ENCODE measurements around the gene FAM118A. TPM values are rescaled to one million over a fixed set of nuclear protein-coding genes. Genes with fewer than 3 reads are reported as not detected.
"Not testable (repeated sequence)": the region's sequence is repeated elsewhere in the genome, so short reads cannot be mapped to it uniquely, and the experiment has no call there.

FAM118A gene
- polyA plus RNA-seq, 4 donors: 17.4 to 36.5 (median 28.7) TPM

DNA sequence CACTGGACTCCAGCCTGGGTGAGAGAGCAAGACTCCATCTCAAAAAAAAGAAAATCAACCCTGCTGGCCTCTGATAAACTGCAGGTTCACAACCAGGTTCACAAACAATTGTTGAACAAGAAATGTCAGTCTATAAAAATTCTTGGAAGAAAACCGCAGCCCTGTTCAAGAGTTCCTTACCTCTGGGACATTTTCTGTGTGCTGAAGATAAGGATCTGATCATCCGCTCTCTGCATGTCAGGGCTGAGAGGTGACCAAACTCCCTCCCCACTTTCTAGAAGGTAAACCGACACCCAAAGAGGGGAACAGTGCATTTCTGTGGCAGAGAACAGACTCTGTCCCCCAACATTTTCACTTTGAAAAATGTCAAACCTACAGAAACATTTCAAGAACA lies 29.1 kb upstream of the FAM118A start:
- no peak for DNase-seq (ENCODE audit: low read depth in 4 of 4, low spot score in 3 of 4)

GRCh38 chr22:45281010-45281409 lies 28.7 kb upstream of the FAM118A start:
- DNase-seq (ENCODE audit: low read depth in 4 of 4, low spot score in 3 of 4): no peak

DNA sequence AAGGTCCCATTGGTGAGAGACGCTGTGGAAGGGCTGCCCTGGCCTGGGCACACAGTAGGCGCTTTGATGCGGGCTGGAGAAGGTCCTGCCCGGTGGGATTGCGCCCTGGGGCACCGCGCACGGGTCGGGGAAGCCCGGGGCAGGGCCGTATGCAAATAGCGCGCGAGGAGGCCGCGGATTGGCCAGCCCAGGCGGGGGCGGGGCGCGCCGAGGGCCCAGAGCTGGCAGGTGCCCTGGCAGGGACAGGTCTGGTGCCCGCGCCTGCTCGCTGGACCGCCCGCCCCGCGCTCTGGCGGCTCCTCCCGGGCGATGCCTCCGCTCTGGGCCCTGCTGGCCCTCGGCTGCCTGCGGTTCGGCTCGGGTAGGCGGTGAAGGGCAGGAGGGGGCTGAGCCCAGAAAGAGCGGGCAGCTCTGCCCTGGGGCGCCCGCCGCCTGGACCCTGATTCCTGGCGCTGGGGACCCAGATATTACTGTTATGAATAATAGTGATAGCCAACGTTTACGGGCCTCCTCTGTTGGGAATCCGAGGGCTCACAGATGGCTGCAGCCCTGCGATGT lies 24.9 kb upstream of the FAM118A start, which contains the start of gene UPK3A:
UPK3A (plus strand) TSS at position 245 of the 558 bp plus-strand sequence; CDS start at position 310, 65 bp downstream.
- DNase-seq (ENCODE audit: low read depth in 4 of 4, low spot score in 3 of 4): no peak

GRCh38 chr22:45285263-45286058 lies 24.3 kb upstream of the FAM118A start:
- no peak for DNase-seq (ENCODE audit: low read depth in 4 of 4, low spot score in 3 of 4)

DNA sequence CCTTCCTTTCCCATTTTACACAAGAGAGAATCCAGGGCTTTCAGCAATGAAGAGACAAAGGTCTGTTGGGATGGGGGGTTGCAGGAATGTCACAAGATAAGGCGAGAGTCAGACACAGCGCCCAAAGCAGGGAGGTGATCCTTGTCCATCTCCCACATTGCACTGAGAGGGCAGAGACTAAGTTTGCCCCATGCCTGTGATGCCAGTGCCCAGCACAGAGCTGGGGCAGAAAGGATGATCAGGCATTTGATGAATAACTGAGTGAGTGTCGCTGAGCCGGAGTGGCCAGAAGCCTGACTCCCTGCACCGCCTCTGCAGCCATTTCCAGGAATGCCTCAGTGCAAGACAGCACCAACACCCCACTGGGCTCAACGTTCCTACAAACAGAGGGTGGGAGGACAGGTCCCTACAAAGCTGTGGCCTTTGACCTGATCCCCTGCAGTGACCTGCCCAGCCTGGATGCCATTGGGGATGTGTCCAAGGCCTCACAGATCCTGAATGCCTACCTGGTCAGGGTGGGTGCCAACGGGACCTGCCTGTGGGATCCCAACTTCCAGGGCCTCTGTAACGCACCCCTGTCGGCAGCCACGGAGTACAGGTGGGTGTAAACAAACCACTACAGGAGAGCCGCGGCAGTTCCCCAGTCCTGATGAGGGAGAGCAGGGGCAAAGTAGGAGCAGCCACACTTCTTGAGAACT lies 22.7 kb upstream of the FAM118A start:
- no peak for DNase-seq (ENCODE audit: low read depth in 4 of 4, low spot score in 3 of 4)

- no peak for DNase-seq (ENCODE audit: low read depth in 4 of 4, low spot score in 3 of 4)
Measured at GRCh38 chr22:45290410-45290936, 19.3 kb upstream of the FAM118A start.

DNA sequence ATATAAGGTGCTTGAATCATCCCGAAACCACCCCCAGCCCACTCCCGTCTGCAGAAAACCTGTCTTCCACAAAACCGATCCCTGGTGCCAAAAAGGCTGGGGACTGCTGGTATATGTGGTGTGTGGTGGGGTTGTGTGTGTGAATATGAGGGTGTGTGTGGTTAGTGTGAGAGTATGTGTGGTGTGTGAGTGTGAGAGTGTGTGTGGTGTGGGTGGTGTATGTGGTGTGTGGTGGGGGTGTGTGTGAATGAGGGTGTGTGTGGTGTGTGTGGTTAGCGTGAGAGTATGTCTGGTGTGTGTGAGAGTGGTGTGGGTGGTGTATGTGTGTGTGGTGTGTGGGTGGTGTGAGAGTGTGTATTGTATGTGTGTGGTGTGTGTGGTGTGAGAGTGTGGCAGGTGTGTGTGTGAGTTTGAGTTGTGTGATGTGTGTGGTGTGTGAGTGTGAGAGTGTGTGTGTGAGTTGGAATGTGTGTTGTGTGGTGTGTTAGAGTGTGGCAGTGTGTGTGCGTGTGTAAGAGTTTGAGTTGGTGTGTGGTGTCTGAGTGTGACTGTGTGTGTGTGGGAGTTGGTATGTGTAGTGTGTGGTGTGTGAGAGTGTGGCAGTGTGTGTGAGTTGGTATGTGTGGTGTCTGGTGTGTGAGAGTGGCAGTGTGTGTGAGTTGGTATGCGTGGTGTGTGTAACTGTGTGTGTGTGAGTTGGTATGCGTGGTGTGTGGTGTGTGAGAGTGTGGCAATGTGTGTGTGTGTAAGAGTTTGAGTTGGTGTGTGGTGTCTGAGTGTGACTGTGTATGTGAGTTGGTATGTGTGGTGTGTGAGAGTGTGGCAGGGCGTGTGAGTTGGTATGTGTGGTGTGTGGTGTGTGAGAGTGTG lies 18.4 kb upstream of the FAM118A start:
- DNase-seq (ENCODE audit: low read depth in 4 of 4, low spot score in 3 of 4): no peak

DNA sequence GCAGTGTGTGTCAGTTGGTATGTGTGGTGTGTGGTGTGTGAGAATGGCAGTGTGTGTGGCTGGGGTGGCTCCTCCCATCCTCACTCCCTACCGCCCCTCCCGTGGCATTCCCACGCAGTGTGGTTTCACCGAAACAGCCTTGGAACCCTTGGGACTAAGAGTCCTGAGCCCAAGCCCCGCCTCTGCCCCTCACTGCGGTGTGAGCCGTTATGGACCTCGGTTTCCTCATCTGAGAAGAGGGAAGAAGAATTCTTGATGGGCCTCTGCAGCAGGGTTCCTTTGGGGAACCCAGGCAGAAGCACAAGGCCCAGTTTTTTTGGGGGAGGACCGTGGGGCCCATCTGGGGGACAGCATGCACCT lies 17.8 kb upstream of the FAM118A start:
- no peak for DNase-seq (ENCODE audit: low read depth in 4 of 4, low spot score in 3 of 4)

- no peak for DNase-seq (ENCODE audit: low read depth in 4 of 4, low spot score in 3 of 4)
Measured at GRCh38 chr22:45292731-45293442, 16.8 kb upstream of the FAM118A start.

DNA sequence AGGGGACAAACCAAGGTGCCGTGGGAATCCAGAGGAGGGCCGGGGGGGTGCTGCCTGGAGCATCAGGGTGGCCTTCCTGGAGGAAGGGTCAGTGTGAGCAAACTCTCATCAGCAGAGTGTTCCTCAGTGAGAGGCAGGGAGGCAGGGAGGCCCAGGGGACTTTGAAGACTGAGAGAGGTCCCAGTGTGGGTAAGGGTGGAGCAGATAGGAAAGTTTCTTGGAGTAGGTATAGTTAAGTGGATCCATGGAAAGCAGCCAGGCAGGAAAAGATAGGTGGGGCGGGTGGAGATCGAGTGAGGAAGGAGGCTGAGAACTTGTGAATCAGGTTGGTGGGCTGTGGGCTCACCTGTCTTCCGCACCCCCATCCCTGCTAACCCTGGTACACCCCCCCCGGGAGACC lies 15.7 kb upstream of the FAM118A start:
- DNase-seq (ENCODE audit: low read depth in 4 of 4, low spot score in 3 of 4): no peak

DNA sequence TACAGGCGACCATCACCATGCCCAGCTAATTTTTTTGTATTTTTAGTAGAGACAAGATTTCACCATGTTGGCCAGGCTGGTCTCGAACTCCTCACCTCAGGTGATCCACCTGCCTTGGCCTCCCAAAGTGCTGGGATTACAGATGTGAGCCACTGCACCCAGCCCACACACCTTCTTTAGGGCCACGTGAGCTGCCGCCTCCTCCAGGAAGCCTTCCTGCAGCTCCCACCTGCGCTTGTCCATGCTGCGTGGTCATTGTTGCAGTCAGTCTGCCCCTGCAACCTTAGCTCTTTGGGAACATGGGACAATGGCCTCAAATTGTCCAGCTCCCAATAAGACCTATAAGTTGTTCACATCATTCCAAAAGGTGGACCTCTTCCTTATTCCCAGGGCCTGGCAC lies 14.7 kb upstream of the FAM118A start:
- not testable (repeated sequence) for DNase-seq (ENCODE audit: low read depth in 4 of 4, low spot score in 3 of 4)

DNA sequence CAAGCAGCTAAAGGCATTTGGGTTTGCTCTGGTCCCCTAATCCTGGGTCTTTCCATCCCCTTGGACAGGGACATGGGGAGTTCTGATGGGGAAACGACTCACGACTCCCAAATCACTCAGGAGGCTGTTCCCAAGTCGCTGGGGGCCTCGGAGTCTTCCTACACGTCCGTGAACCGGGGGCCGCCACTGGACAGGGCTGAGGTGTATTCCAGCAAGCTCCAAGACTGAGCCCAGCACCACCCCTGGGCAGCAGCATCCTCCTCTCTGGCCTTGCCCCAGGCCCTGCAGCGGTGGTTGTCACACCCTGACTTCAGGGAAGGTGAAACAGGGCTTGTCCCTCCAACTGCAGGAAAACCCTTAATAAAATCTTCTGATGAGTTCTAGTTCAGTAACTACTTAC lies 14.2 kb upstream of the FAM118A start:
- DNase-seq (ENCODE audit: low read depth in 4 of 4, low spot score in 3 of 4): no peak

DNA sequence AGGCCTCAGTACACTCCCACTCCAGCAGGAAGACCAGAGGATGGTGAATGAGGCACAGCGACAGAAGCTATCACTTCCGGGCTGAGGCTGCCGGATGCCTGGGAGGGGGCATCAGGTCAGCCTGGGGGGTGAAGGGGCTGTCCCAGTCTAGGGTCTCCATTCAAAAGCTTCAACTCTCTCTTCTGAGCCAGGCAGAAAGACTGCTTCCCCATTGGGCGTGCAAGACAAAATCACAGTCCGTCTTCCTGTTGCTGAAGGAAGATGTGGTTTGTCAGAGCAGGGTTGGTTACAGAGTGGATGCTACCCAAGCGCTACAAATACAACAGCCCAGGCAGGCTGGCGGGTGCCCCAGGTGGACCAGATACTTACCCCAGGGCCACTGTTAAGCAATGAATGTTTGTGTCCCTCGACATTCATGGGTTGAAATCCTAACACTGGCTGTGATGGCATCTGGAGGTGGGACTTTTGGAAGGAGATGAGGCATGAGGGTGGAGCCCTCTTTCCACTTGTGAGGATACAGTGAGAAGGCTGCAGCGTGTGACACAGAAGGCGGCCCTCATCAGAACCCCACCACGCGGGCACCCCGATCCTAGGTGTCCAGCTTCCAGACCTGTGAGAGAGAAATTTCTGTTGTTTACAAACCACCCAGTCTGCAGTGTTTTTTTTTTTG lies 13.0 kb upstream of the FAM118A start:
- DNase-seq (ENCODE audit: low read depth in 4 of 4, low spot score in 3 of 4): no peak

- no peak for DNase-seq (ENCODE audit: low read depth in 4 of 4, low spot score in 3 of 4)
Measured at GRCh38 chr22:45298934-45299505, 10.7 kb upstream of the FAM118A start.

DNA sequence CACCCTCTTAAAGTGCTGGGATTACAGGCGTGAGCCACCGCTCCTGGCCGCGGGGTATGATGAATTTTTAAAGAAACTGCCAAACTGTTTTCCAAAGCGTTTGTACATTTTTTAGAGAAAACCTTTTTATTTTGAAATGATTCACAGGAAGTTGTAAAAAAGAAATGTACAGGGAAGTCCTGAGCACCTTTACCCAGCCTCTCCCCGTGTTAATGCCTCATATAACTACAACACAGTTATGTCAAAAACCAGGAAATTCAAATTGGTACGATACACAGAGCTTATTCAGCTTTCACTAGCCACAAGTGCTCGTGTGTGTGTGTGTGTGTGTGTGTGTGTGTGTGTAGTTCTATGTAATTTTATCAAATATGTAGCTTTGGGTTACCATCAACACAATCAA lies 7.0 kb upstream of the FAM118A start:
- no peak for DNase-seq (ENCODE audit: low read depth in 4 of 4, low spot score in 3 of 4)

DNA sequence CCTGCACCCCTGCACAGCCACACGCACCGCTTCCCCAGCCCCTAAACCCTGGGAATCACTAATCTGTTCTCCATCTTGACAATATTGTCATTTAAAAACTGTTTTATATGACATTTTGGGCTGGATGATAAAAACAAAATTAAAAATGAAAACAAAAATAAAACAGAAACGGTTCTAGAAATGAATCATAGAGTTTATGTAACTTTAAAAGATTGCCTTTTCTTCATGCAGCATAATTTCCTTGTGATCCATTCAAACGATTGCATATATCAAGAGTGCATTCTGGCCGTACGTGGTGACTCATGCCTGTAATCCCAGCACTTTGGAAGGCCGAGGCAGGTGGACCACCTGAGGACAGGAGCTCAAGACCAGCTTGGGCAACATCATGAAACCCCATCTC lies 6.6 kb upstream of the FAM118A start:
- DNase-seq (ENCODE audit: low read depth in 4 of 4, low spot score in 3 of 4): no peak

GRCh38 chr22:45304971-45305370 lies 4.8 kb upstream of the FAM118A start:
- DNase-seq (ENCODE audit: low read depth in 4 of 4, low spot score in 3 of 4): no peak

DNA sequence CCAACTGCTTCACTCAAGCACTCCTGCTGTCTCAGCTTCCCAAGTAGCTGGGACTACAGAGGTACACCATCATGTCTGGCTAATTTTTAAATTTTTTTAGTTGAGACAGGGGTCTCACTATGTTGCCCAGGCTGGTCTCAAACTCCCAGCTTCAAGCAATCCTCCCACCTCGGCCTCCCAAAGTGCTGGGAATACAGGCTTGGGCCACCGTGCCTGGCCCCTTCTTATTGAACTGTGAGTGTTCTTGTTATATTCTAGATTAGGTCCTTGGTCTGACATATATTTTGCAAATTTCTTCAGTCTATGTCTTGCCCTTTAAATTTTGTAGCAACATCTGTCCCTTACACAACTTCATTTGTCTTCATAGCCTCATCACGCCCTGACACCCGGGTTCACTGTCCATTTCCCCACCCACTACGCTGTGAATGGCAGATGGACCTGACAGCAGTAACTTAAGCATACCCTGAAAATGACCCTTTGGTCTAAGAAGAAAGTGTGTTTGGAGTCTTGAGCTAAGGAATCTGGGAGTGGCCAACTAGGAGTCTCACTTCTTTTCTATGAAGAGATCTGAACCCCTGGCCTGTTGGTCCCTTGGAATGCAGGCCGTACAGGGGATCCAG lies 4.2 kb upstream of the FAM118A start:
- DNase-seq (ENCODE audit: low read depth in 4 of 4, low spot score in 3 of 4): no peak

DNA sequence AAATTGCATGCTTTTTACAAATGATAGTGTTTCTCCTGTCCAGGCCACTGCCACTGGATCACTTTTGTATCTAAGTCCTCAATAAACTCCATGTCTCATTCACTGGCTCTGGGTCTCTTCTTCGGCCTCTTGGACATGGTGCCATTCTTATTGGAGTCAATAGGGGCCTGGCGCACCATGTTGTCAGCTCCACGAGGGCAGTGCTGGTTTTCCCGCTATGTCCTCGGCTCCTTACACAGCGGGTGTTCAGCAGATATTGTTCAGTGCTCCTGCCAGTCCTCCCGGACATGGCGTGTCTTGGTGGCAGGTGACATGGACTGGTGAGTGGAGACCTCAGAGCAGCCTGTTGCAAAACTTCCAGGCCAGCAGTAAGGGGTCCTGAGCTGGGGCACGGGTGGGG lies 3.6 kb upstream of the FAM118A start:
- DNase-seq (ENCODE audit: low read depth in 4 of 4, low spot score in 3 of 4): no peak
